Naive thymus-derived CD8-positive, alpha-beta T cell (primary cell): Measurements from ENCODE around the gene GULP1. TPM values are rescaled to one million over a fixed set of nuclear protein-coding genes. Genes with fewer than 3 reads are reported as not detected.

ENCODE experiments used
- ATAC-seq, 2 donors: fragments of 150-1000 bp; cut with Tn5 transposase in 1 of 2; sonication (Bioruptor Pico), chemical (Tn5 transposase) in 1 of 2; 1 replicate in 1 of 2; 2 replicates in 1 of 2; pipeline ENCODE4 v1.10.0; 2021; ENCODE audit warnings: mild to moderate bottlenecking in 2 of 2, moderate library complexity in 2 of 2
- POLR2A ChIA-PET: fragments of 350-600 bp; sonication (Branson Sonifier 250); formaldehyde crosslinking; loops from one replicate; lab custom pipeline; 2021; ENCODE audit warnings: antibody characterized with exemption; lab: Charles Lee
- DNase-seq, 10 donors: peaks; one replicate each; pipeline versions ENCODE4 v3.0.0 to v3.0.0-alpha.2; 2020 to 2022
- H3K27ac Mint-ChIP-seq, 10 donors: one replicate each; pipeline ENCODE4 v1.8.0; 2020 to 2022; ENCODE audit warnings: mild to moderate bottlenecking in 10 of 10, mixed read lengths in 10 of 10, moderate library complexity in 4 of 10, inconsistent platforms in 1 of 10
- H3K27me3 Mint-ChIP-seq, 5 donors: one replicate each; pipeline ENCODE4 v1.8.0; 2021 to 2022; ENCODE audit warnings: mixed read lengths in 5 of 5
- H3K36me3 Mint-ChIP-seq, 3 donors: one replicate each; pipeline ENCODE4 v1.8.0; 2020 to 2022; ENCODE audit warnings: mixed read lengths in 3 of 3, mild to moderate bottlenecking in 2 of 3, inconsistent platforms in 1 of 3
- H3K4me1 Mint-ChIP-seq, 4 donors: one replicate each; pipeline ENCODE4 v1.8.0; 2021 to 2022; ENCODE audit warnings: mixed read lengths in 4 of 4
- H3K4me3 Mint-ChIP-seq, 10 donors: one replicate each; pipeline ENCODE4 v1.8.0; 2020 to 2022; ENCODE audit warnings: mild to moderate bottlenecking in 10 of 10, mixed read lengths in 10 of 10, moderate library complexity in 6 of 10, inconsistent platforms in 1 of 10
- H3K9me3 Mint-ChIP-seq, 9 donors: one replicate each; pipeline ENCODE4 v1.8.0; 2020 to 2022; ENCODE audit warnings: mixed read lengths in 9 of 9, mild to moderate bottlenecking in 3 of 9, inconsistent platforms in 1 of 9, moderate library complexity in 1 of 9
- polyA plus RNA-seq, 3 donors: library from polyadenylated mRNA; unstranded; fragments of 300-500 nt; fragmentation: Illumina TruSeq; gene quantifications; one replicate each; pipeline ENCODE4 v1.2.3, GENCODE V29; 2021
- total RNA-seq, 8 experiments: library from RNA in 2 of 8; stranded (reverse) in 2 of 8; gene quantifications; one replicate each; pipeline ENCODE4 v1.2.3 and lab custom pipeline; 2021 to 2026

GULP1 gene
- total and polyA plus RNA-seq, 5 experiments from 2014 or later, result not detected

- H3K4me3 Mint-ChIP-seq, result no peak overlapping the region
- DNase-seq, result no peak
- POLR2A ChIA-PET, result no interaction called here
- ATAC-seq, result no peak
- no peak overlapping the region for H3K27ac Mint-ChIP-seq
- no peaks in the 10 kb centered on the region for H3K4me1 Mint-ChIP-seq
- H3K27me3 Mint-ChIP-seq, result peaks cover 0 to 7% (median 0%) of the 10 kb centered on the region in 5 donors
- peaks cover 0 to 5% (median 0%) of the 10 kb centered on the region in 9 donors for H3K9me3 Mint-ChIP-seq
- no peaks in the 10 kb centered on the region for H3K36me3 Mint-ChIP-seq
Measured at GRCh38 chr2:188367164-188367563, 75.5 kb downstream of the GULP1 start.

DNA sequence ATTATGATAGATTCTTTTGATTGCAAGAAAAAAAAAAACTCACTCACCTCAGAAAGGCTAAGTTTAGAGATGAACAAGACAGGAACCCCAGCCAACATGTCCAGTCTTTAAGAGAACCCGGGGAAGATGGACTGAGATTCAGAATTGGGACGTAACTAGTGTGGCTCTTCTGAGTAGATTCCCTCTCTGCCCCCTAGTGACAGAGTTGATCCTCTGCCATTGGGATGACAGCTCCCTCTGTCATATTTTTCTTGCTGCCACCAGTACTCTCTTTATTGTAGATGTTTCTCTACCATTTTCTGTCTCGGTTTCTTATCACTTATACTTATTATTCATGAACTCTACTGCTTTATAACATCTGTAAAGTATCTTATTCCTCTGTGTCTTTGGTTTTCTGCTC is 77.7 kb downstream of the GULP1 start:
- Mint-ChIP-seq H3K36me3 (no peaks in the 10 kb centered on the region), H3K9me3 (no peaks in the 10 kb centered on the region), H3K27me3 (peaks cover 0 to 3% (median 0%) of the 10 kb centered on the region in 5 donors), H3K4me1 (no peaks in the 10 kb centered on the region), H3K4me3 (no peak overlapping the region), H3K27ac (no peak overlapping the region)
- DNase-seq (peak in 3 of 10 donors; percentile 1 to 17 (median 16)), ATAC-seq (no peak)
- POLR2A ChIA-PET, result no interaction called here

- Mint-ChIP-seq H3K27ac (no peak overlapping the region), H3K4me1 (no peaks in the 10 kb centered on the region), H3K4me3 (no peak overlapping the region), H3K9me3 (no peaks in the 10 kb centered on the region), H3K36me3 (no peaks in the 10 kb centered on the region), H3K27me3 (no peaks in the 10 kb centered on the region)
- POLR2A ChIA-PET, result no interaction called here
- DNase-seq (no peak), ATAC-seq (no peak)
Measured at GRCh38 chr2:188378371-188378950, 86.8 kb downstream of the GULP1 start.

GRCh38 chr2:188379748-188380147 is 88.1 kb downstream of the GULP1 start:
- POLR2A ChIA-PET, result no interaction called here
- H3K36me3 Mint-ChIP-seq, result no peaks in the 10 kb centered on the region
- H3K4me1 Mint-ChIP-seq, result no peaks in the 10 kb centered on the region
- ATAC-seq, result no peak
- H3K27me3 Mint-ChIP-seq, result no peaks in the 10 kb centered on the region
- H3K9me3 Mint-ChIP-seq, result peaks cover 0 to 9% (median 3%) of the 10 kb centered on the region in 9 donors
- H3K4me3 Mint-ChIP-seq, result no peak overlapping the region
- H3K27ac Mint-ChIP-seq, result no peak overlapping the region
- no peak for DNase-seq

GRCh38 chr2:188380280-188380679 is 88.6 kb downstream of the GULP1 start:
- H3K27ac Mint-ChIP-seq, result no peak overlapping the region
- no peaks in the 10 kb centered on the region for H3K27me3 Mint-ChIP-seq
- ATAC-seq (no peak), DNase-seq (no peak)
- no peak overlapping the region for H3K4me3 Mint-ChIP-seq
- POLR2A ChIA-PET, result no interaction called here
- H3K9me3 Mint-ChIP-seq, result peaks cover 0 to 10% (median 5%) of the 10 kb centered on the region in 9 donors
- H3K4me1 Mint-ChIP-seq, result no peaks in the 10 kb centered on the region
- no peaks in the 10 kb centered on the region for H3K36me3 Mint-ChIP-seq

GRCh38 chr2:188381614-188382013 is 89.9 kb downstream of the GULP1 start:
- Mint-ChIP-seq H3K36me3 (peaks cover 0 to 7% (median 0%) of the 10 kb centered on the region in 3 donors), H3K9me3 (peaks cover 0 to 16% (median 9%) of the 10 kb centered on the region in 9 donors), H3K4me1 (no peaks in the 10 kb centered on the region), H3K27me3 (peaks cover 0 to 6% (median 0%) of the 10 kb centered on the region in 5 donors), H3K27ac (no peak overlapping the region), H3K4me3 (no peak overlapping the region)
- no peak for DNase-seq
- ATAC-seq, result no peak
- POLR2A ChIA-PET, result no interaction called here

DNA sequence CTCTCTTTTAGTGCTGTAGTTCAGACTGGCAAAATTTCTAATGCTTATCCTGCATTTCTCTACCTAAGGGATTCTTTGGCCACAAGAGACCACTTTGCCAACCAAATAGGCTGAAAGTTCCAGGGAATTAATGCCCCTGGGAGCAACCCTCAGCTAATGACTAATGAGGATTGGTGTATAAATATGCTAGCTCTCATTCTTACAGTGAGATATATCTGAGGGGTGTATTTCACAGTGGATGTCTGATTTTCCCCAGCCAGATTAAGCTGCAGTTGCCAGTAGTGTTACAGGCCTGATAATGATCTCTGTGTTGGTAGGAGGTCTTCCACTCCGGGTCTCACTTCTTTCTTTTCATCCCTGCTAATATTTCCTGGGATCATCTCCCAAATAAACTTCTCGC is 90.4 kb downstream of the GULP1 start:
- Mint-ChIP-seq H3K27ac (no peak overlapping the region), H3K27me3 (peaks cover 0 to 6% (median 0%) of the 10 kb centered on the region in 5 donors), H3K36me3 (peaks cover 0 to 7% (median 0%) of the 10 kb centered on the region in 3 donors), H3K4me3 (no peak overlapping the region), H3K9me3 (peaks cover 0 to 16% (median 9%) of the 10 kb centered on the region in 9 donors), H3K4me1 (no peaks in the 10 kb centered on the region)
- ATAC-seq (no peak), DNase-seq (no peak)
- POLR2A ChIA-PET, result no interaction called here

DNA sequence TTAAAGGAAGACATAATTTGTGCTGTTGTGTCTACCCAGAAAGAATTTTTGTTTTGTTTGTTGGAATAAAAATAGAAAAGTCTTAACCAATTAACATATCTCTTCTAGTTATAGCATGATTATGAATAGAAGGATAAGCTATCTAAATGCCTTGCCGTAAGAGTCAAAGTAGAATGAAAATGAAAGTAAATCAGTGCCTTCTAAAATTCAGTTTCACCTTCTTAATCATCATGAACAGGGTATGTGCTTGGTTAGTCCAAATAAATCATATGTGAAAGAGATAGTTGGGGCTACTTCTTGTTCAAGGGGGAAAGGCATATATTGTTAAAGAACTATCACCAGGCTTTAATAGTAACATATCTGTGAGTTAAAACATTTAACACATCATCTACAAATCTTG is 91.5 kb downstream of the GULP1 start:
- Mint-ChIP-seq H3K4me1 (no peaks in the 10 kb centered on the region), H3K4me3 (no peak overlapping the region), H3K9me3 (peaks cover 0 to 16% (median 10%) of the 10 kb centered on the region in 9 donors), H3K27ac (no peak overlapping the region), H3K27me3 (peaks cover 0 to 6% (median 0%) of the 10 kb centered on the region in 5 donors), H3K36me3 (peaks cover 0 to 7% (median 0%) of the 10 kb centered on the region in 3 donors)
- no peak for ATAC-seq
- POLR2A ChIA-PET, result no interaction called here
- DNase-seq, result no peak

DNA sequence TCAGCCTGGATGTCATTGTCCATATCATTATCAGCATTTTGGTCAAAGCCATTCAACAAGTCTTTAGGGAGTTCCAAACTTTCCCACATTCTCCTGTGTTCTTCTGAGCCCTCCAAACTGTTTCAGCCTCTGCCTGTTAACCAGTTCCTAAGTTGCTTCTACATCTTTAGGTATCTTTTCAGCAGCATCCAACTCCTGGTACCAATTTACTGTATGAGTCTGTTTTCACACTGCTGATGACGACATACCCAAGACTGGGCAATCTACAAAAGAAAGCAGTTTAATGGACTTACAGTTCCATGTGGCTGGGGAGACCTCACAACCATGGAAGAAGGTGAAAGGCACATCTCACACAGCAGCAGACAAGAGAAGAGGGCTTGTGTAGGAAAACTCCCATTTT is 94.2 kb downstream of the GULP1 start:
- H3K27me3 Mint-ChIP-seq, result peaks cover 0 to 6% (median 0%) of the 10 kb centered on the region in 5 donors
- POLR2A ChIA-PET, result no interaction called here

DNA sequence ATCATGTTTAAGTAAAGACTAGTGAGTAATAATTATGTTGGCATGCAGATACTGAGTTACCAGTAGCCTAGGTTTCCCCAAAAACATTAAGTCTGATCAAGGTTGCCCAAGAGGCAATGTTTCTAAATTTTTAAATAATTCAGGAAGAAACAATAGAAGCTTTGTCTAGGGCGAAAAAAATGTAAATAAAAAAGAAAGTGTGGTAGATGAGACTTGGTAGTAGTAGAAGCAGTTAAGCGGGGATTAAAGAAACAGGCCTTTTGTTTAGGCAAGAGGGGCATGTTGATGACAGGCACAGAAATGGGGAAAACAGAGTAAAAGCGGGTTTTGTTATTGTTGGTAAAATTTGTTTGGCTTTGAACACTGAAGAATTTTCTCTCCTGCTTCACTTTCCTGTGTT is 97.2 kb downstream of the GULP1 start:
- Mint-ChIP-seq H3K27ac (no peak overlapping the region), H3K4me1 (no peaks in the 10 kb centered on the region), H3K9me3 (peaks cover 2 to 21% (median 10%) of the 10 kb centered on the region in 9 donors), H3K36me3 (peaks cover 0 to 7% (median 0%) of the 10 kb centered on the region in 3 donors), H3K27me3 (peaks cover 0 to 6% (median 0%) of the 10 kb centered on the region in 5 donors), H3K4me3 (no peak overlapping the region)
- ATAC-seq, result no peak
- no peak for DNase-seq
- POLR2A ChIA-PET, result no interaction called here

More for the DNA sequence above, 94.2 kb downstream of the GULP1 start:
- Mint-ChIP-seq H3K36me3 (peaks cover 0 to 7% (median 0%) of the 10 kb centered on the region in 3 donors), H3K27ac (no peak overlapping the region), H3K4me1 (no peaks in the 10 kb centered on the region), H3K4me3 (no peak overlapping the region), H3K9me3 (peaks cover 0 to 16% (median 10%) of the 10 kb centered on the region in 9 donors)
- no peak for DNase-seq
- no peak for ATAC-seq

- no peak overlapping the region for H3K27ac Mint-ChIP-seq
- H3K36me3 Mint-ChIP-seq, result peaks cover 0 to 2% (median 0%) of the 10 kb centered on the region in 3 donors
- POLR2A ChIA-PET, result no interaction called here
- H3K9me3 Mint-ChIP-seq, result peaks cover 0 to 10% (median 2%) of the 10 kb centered on the region in 9 donors
- H3K4me3 Mint-ChIP-seq, result no peak overlapping the region
- H3K27me3 Mint-ChIP-seq, result peaks cover 0 to 3% (median 0%) of the 10 kb centered on the region in 5 donors
- no peak for DNase-seq
- H3K4me1 Mint-ChIP-seq, result no peaks in the 10 kb centered on the region
- no peak for ATAC-seq
Measured at GRCh38 chr2:188391354-188391753, 99.7 kb downstream of the GULP1 start.

GRCh38 chr2:188394931-188395472 is 103.3 kb downstream of the GULP1 start:
- Mint-ChIP-seq H3K27me3 (peaks cover 0 to 1% (median 0%) of the 10 kb centered on the region in 5 donors), H3K36me3 (peaks cover 0 to 2% (median 0%) of the 10 kb centered on the region in 3 donors), H3K27ac (no peak overlapping the region), H3K9me3 (peaks cover 0 to 19% (median 2%) of the 10 kb centered on the region in 9 donors), H3K4me3 (no peak overlapping the region), H3K4me1 (no peaks in the 10 kb centered on the region)
- no peak for DNase-seq
- ATAC-seq, result no peak
- POLR2A ChIA-PET, result no interaction called here

- Mint-ChIP-seq H3K27ac (no peak overlapping the region), H3K4me1 (no peaks in the 10 kb centered on the region), H3K27me3 (peaks cover 0 to 1% (median 0%) of the 10 kb centered on the region in 5 donors), H3K9me3 (peaks cover 0 to 18% (median 2%) of the 10 kb centered on the region in 9 donors), H3K4me3 (no peak overlapping the region), H3K36me3 (peaks cover 0 to 2% (median 0%) of the 10 kb centered on the region in 3 donors)
- DNase-seq (no peak), ATAC-seq (no peak)
- POLR2A ChIA-PET, result no interaction called here
Measured at GRCh38 chr2:188395903-188396689, 104.4 kb downstream of the GULP1 start.
